Liver (tissue), 3 donors: Measurements from ENCODE around the gene B3GNT4.

Source experiments
- EGR1 ChIP-seq, 2 donors: IDR thresholded peaks; 2 replicates each; pipeline ENCODE4 v1.6.1; 2016 to 2018; ENCODE audit warnings: antibody characterized with exemption in 2 of 2, low read depth in 2 of 2
- FOXA1 ChIP-seq: IDR thresholded peaks from 2 replicates; pipeline ENCODE4 v1.6.1; 2016; ENCODE audit warnings: antibody characterized with exemption
- FOXA2 ChIP-seq: IDR thresholded peaks from 2 replicates; pipeline ENCODE4 v1.6.1; 2016; ENCODE audit warnings: antibody characterized with exemption
- GABPA ChIP-seq, 2 donors: IDR thresholded peaks in 1 of 2; conservative IDR thresholded peaks in 1 of 2; 2 replicates each; pipeline ENCODE4 v1.6.1; 2016; ENCODE audit warnings: antibody characterized with exemption in 2 of 2, mild to moderate bottlenecking in 1 of 2, moderate library complexity in 1 of 2
- JUND ChIP-seq, 2 donors: IDR thresholded peaks; 2 replicates each; pipeline ENCODE4 v1.6.1; 2016; ENCODE audit warnings: antibody characterized with exemption in 2 of 2
- NR2F2 ChIP-seq: IDR thresholded peaks from 2 replicates; pipeline ENCODE4 v1.6.1; 2016; ENCODE audit warnings: antibody characterized with exemption
- RAD21 ChIP-seq, 2 donors: IDR thresholded peaks; 2 replicates each; pipeline ENCODE4 v1.6.1; 2016; ENCODE audit warnings: antibody characterized with exemption in 2 of 2, mild to moderate bottlenecking in 2 of 2
- TAF1 ChIP-seq: conservative IDR thresholded peaks from 2 replicates; pipeline ENCODE4 v1.6.1; 2016; ENCODE audit warnings: antibody characterized with exemption, mild to moderate bottlenecking
- YY1 ChIP-seq: IDR thresholded peaks from 2 replicates; pipeline ENCODE4 v1.6.1; 2016; ENCODE audit warnings: antibody characterized with exemption, mild to moderate bottlenecking
- TF ChIP-seq, protein P1 (sequence below): IDR thresholded peaks from 2 replicates; pipeline ENCODE4 v1.6.1; 2016; ENCODE audit warnings: antibody characterized with exemption
- TF ChIP-seq, protein P2 (sequence below): fragments of 150-350 bp; IDR thresholded peaks from 2 replicates; pipeline ENCODE4 v1.5.1; 2017; ENCODE audit warnings: improper control_type of control experiment, low read depth, low read length; ENCODE audit not compliant: missing input control
- TF ChIP-seq, protein P3 (sequence below): IDR thresholded peaks from 2 replicates; pipeline ENCODE4 v1.6.1; 2016; ENCODE audit warnings: antibody characterized with exemption
- TF ChIP-seq, protein P4 (sequence below): IDR thresholded peaks from 2 replicates; pipeline ENCODE4 v1.6.1; 2016; ENCODE audit warnings: antibody characterized with exemption, mild to moderate bottlenecking
- donor health status: healthy.
- donor health status: healthy.

DNA sequence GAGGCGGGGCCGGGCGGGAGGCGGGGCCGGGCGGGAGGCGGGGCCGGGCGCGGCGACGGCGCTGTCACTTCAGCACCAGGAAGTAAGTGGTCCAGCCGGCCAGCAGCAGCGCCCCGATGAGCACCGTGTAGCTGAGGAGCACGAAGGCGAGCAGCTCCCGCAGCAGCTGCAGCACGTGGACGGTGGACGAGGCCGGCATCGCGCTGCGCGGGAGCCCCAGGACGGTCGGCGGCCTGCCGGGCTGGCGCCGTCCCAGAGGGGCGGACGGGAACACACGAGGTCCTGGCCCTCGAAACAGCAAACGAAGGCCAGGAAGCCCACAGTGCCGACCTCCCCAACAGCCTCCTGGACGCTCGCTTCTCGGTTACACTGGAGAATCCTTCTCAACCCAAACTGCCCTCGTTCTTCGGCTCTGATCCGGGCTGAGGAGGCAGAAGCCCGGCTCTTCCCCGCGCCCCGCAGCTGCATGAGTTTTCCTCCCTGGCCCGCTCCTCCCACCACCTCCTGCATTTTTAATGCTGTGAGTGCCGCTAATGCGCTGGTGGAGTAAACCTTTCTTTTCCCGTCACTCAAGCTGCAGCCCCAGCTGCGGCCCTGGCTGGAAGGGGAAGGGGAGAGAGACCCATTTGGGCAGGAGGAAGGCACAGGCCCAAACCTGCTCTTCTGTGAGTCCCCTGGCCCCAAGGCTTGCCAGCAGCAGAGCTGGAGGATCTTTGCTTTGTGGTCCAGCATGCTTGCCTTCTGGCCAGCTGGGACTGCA, 23.0 kb downstream of the B3GNT4 start:
- TF ChIP-seq YY1 (no peak), FOXA1 (no peak), GABPA (IDR thresholded peaks at IDR 0.05 in 1 of 2, conservative IDR thresholded peaks at IDR 0.05 in 1 of 2) (no peak), RAD21 (IDR thresholded peaks at IDR 0.05) (no peak), NR2F2 (no peak), JUND (IDR thresholded peaks at IDR 0.05) (no peak), FOXA2 (no peak), TAF1 (no peak), EGR1 (IDR thresholded peaks at IDR 0.05; ENCODE audit: low read depth in 2 of 2) (no peak)
- TF ChIP-seq, protein P1, sequence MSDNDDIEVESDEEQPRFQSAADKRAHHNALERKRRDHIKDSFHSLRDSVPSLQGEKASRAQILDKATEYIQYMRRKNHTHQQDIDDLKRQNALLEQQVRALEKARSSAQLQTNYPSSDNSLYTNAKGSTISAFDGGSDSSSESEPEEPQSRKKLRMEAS, result no peak
- TF ChIP-seq, protein P2, sequence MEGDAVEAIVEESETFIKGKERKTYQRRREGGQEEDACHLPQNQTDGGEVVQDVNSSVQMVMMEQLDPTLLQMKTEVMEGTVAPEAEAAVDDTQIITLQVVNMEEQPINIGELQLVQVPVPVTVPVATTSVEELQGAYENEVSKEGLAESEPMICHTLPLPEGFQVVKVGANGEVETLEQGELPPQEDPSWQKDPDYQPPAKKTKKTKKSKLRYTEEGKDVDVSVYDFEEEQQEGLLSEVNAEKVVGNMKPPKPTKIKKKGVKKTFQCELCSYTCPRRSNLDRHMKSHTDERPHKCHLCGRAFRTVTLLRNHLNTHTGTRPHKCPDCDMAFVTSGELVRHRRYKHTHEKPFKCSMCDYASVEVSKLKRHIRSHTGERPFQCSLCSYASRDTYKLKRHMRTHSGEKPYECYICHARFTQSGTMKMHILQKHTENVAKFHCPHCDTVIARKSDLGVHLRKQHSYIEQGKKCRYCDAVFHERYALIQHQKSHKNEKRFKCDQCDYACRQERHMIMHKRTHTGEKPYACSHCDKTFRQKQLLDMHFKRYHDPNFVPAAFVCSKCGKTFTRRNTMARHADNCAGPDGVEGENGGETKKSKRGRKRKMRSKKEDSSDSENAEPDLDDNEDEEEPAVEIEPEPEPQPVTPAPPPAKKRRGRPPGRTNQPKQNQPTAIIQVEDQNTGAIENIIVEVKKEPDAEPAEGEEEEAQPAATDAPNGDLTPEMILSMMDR, result no peak
- TF ChIP-seq, protein P3, sequence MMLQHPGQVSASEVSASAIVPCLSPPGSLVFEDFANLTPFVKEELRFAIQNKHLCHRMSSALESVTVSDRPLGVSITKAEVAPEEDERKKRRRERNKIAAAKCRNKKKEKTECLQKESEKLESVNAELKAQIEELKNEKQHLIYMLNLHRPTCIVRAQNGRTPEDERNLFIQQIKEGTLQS, result no peak
- TF ChIP-seq, protein P4, sequence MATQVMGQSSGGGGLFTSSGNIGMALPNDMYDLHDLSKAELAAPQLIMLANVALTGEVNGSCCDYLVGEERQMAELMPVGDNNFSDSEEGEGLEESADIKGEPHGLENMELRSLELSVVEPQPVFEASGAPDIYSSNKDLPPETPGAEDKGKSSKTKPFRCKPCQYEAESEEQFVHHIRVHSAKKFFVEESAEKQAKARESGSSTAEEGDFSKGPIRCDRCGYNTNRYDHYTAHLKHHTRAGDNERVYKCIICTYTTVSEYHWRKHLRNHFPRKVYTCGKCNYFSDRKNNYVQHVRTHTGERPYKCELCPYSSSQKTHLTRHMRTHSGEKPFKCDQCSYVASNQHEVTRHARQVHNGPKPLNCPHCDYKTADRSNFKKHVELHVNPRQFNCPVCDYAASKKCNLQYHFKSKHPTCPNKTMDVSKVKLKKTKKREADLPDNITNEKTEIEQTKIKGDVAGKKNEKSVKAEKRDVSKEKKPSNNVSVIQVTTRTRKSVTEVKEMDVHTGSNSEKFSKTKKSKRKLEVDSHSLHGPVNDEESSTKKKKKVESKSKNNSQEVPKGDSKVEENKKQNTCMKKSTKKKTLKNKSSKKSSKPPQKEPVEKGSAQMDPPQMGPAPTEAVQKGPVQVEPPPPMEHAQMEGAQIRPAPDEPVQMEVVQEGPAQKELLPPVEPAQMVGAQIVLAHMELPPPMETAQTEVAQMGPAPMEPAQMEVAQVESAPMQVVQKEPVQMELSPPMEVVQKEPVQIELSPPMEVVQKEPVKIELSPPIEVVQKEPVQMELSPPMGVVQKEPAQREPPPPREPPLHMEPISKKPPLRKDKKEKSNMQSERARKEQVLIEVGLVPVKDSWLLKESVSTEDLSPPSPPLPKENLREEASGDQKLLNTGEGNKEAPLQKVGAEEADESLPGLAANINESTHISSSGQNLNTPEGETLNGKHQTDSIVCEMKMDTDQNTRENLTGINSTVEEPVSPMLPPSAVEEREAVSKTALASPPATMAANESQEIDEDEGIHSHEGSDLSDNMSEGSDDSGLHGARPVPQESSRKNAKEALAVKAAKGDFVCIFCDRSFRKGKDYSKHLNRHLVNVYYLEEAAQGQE, result peak; percentile 96
